IgD-negative memory B cell (primary cell): ENCODE data around the gene NRSN1. TPM values are rescaled to one million over a fixed set of nuclear protein-coding genes. Genes with fewer than 3 reads are reported as not detected.

Experiments used
- H3K27ac Mint-ChIP-seq, 3 donors: one replicate each; pipeline ENCODE4 v1.8.0; 2020 to 2022; ENCODE audit warnings: mild to moderate bottlenecking in 3 of 3, mixed read lengths in 3 of 3, moderate library complexity in 1 of 3
- H3K27me3 Mint-ChIP-seq: one replicate; pipeline ENCODE4 v1.8.0; 2021; ENCODE audit warnings: mixed read lengths
- H3K36me3 Mint-ChIP-seq: one replicate; pipeline ENCODE4 v1.8.0; 2020; ENCODE audit warnings: mild to moderate bottlenecking, mixed read lengths
- H3K4me1 Mint-ChIP-seq, 3 donors: one replicate each; pipeline ENCODE4 v1.8.0; 2020 to 2022; ENCODE audit warnings: mixed read lengths in 3 of 3, mild to moderate bottlenecking in 1 of 3
- H3K4me3 Mint-ChIP-seq, 4 donors: one replicate each; pipeline ENCODE4 v1.8.0; 2020 to 2022; ENCODE audit warnings: mild to moderate bottlenecking in 4 of 4, mixed read lengths in 4 of 4, moderate library complexity in 3 of 4
- H3K9me3 Mint-ChIP-seq, 3 donors: one replicate each; pipeline ENCODE4 v1.8.0; 2020 to 2021; ENCODE audit warnings: mixed read lengths in 3 of 3, mild to moderate bottlenecking in 1 of 3
- polyA plus RNA-seq: library from polyadenylated mRNA; unstranded; fragments of 300-500 nt; fragmentation: Illumina TruSeq; gene quantifications from one replicate; pipeline ENCODE4 v1.2.3, GENCODE V29; 2021

Gene NRSN1, protein sequence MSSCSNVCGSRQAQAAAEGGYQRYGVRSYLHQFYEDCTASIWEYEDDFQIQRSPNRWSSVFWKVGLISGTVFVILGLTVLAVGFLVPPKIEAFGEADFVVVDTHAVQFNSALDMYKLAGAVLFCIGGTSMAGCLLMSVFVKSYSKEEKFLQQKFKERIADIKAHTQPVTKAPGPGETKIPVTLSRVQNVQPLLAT
- polyA plus RNA-seq, result not detected

DNA sequence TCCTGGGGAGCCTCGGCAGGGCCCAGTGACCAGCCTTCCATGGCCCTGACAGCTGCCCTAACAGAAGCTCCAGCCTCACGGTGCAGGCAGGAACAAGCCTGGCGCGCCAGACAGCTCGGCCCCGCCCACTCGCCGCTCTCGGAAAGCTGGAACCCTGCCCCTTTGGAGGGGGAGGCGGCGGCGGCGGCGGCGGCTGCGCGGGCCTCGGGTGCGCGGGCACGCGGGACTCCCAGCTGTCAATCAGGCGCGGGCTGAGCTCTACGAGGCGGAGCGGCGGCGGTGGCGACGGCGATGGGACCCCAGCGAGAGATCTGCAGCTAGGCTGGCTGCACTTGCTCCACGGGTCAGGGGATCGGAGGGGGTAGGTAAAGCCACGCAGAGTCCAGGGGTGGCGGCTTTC, at the start of gene NRSN1:
Gene NRSN1, plus strand, starts transcription at position 236 of the 400 bp plus-strand sequence. CDS start 8,113 bp downstream, outside the sequence.
- no peak within 1 kb of the TSS for H3K4me3 Mint-ChIP-seq
- peaks cover 0 to 2% (median 0%) of the 10 kb centered on the region in 3 donors for H3K4me1 Mint-ChIP-seq
- no peak within 1 kb of the TSS for H3K27ac Mint-ChIP-seq
- H3K9me3 Mint-ChIP-seq, result peaks cover 0 to 9% (median 2%) of the 10 kb centered on the region in 3 donors
- H3K27me3 Mint-ChIP-seq, result peaks cover 14% of the 10 kb centered on the region
- H3K36me3 Mint-ChIP-seq, result no peaks in the 10 kb centered on the region

DNA sequence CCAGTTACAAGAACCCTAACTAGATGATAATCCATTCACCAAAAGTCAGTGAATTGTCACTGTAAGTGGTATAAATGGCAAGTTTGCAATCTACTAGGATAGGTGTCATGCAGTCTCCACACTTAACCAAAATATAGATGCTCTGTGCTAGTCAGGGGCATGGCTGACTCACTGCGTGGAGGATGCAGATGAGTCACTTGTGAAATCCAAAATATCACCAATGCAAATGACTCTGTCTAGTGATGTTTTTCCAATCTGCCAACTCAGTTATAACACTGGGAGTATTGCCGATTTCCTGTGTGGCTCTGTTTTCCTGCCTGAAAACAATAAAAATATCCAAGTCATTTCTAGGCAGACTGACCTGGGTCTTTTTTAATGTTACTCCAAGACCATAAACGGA, 47.8 kb upstream of the NRSN1 start:
- Mint-ChIP-seq H3K9me3 (peaks cover 0 to 2% (median 2%) of the 10 kb centered on the region in 3 donors), H3K4me1 (peaks cover 0 to 1% (median 0%) of the 10 kb centered on the region in 3 donors), H3K4me3 (no peak overlapping the region), H3K36me3 (peaks cover 3% of the 10 kb centered on the region), H3K27me3 (no peaks in the 10 kb centered on the region), H3K27ac (no peak overlapping the region)

DNA sequence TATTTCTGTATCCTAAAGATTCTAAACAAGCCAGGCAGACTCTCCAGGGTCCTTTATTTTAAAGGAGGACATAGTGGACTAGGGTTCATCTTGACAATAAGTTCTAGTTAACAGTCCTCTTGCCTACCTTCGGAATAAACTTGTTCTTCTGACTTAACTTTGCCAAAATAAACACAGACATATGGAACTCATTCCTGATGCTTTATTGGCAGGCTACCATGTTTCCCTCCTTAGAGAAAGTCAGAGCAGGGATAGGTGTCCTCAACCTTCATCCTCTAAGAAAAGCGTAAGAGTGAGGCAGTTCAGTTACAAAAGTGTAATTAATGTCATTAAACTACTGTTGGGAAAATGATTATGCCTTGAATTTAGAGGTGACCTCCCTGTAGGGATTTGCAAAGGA, 46.9 kb upstream of the NRSN1 start:
- Mint-ChIP-seq H3K4me3 (no peak overlapping the region), H3K27me3 (no peaks in the 10 kb centered on the region)

DNA sequence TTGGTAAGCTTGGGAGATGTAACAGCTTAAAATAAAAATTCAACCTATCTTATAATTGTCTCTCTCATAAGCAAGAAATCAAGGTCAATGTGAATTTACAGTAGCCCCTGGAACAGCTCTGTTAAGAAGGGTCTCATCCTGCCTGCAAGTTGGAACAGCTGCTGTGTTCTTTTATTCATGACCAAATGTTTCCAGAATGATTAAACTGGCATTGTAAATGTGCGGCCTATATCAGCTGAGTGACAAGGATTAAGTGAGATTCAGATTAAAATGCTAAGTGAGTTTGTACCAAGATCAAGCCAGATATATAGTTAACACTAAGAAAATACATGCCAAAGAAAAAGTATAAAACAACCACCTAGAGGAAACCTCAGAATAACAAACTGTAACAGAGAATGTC, 45.3 kb upstream of the NRSN1 start:
- no peak overlapping the region for H3K4me3 Mint-ChIP-seq
- peaks cover 3% of the 10 kb centered on the region for H3K36me3 Mint-ChIP-seq
- H3K27ac Mint-ChIP-seq, result no peak overlapping the region
- peaks cover 0 to 2% (median 0%) of the 10 kb centered on the region in 3 donors for H3K9me3 Mint-ChIP-seq
- no peaks in the 10 kb centered on the region for H3K4me1 Mint-ChIP-seq
- no peaks in the 10 kb centered on the region for H3K27me3 Mint-ChIP-seq

More for the DNA sequence above, 46.9 kb upstream of the NRSN1 start:
- H3K36me3 Mint-ChIP-seq, result peaks cover 3% of the 10 kb centered on the region
- no peak overlapping the region for H3K27ac Mint-ChIP-seq
- no peaks in the 10 kb centered on the region for H3K4me1 Mint-ChIP-seq
- H3K9me3 Mint-ChIP-seq, result peaks cover 0 to 2% (median 2%) of the 10 kb centered on the region in 3 donors

DNA sequence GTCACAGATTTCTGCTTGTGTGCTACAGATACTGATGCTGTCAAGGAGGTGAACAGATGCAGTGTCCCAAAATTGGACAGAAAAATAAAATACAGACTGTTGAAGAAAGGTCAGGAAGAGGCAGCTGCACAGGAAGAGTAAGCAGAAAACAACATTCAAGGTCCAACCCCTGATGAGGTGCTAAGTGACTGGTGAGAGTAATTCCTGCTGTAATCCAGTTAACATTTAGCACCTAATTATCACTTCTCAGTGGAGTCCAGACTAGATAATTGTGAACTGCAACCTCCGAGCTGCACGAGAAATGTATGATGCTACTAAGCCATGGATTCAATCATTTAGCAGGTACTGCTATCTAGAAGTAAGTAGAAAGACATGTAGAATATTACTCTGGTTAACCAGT, 36.3 kb upstream of the NRSN1 start:
- no peak overlapping the region for H3K4me3 Mint-ChIP-seq
- H3K9me3 Mint-ChIP-seq, result peaks cover 0 to 5% (median 2%) of the 10 kb centered on the region in 3 donors
- H3K27me3 Mint-ChIP-seq, result no peaks in the 10 kb centered on the region
- H3K4me1 Mint-ChIP-seq, result no peaks in the 10 kb centered on the region
- H3K27ac Mint-ChIP-seq, result no peak overlapping the region
- H3K36me3 Mint-ChIP-seq, result no peaks in the 10 kb centered on the region

DNA sequence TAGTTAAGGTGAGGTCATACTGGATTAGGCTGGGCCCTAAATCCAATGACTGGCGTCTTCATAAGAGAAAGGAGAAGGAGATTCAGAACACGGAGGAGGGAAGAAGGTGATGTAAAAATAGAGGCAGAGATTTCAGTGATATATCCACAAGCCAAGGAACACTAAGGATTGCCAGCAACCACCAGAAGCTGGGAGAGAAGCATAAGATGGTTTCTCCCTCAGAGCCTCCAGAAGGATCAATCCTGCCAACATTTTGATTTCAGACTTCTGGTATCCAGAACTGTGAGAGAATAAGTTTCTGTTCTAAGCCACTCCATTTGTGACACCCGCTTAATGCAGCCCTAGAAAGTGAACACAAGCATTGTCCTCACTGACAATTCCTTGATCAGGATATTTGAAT, 33.6 kb upstream of the NRSN1 start:
- no peak overlapping the region for H3K4me3 Mint-ChIP-seq
- H3K9me3 Mint-ChIP-seq, result peaks cover 0 to 5% (median 4%) of the 10 kb centered on the region in 3 donors
- no peaks in the 10 kb centered on the region for H3K27me3 Mint-ChIP-seq
- H3K36me3 Mint-ChIP-seq, result no peaks in the 10 kb centered on the region
- H3K4me1 Mint-ChIP-seq, result no peaks in the 10 kb centered on the region
- no peak overlapping the region for H3K27ac Mint-ChIP-seq

DNA sequence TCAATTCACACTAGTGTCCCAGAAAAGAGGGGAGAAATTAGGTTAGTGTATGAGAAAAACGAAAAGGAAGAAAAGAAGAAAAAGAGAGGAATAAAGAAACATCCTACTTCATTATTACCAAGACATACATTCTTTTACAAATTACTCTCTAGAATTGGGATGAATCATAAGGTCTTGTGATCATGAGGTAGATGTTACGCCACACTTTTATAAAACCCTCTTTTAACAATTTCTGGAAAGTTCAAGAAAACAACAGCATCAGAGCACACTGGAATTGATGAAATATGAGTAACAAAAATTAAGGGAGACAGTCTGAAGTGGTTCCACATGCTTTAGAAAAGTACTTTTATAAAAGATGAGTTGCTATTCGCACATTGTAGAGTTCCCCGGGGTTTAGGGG, 32.6 kb upstream of the NRSN1 start:
- no peak overlapping the region for H3K4me3 Mint-ChIP-seq
- H3K27me3 Mint-ChIP-seq, result no peaks in the 10 kb centered on the region
- H3K9me3 Mint-ChIP-seq, result peaks cover 0 to 5% (median 5%) of the 10 kb centered on the region in 3 donors
- no peaks in the 10 kb centered on the region for H3K4me1 Mint-ChIP-seq
- H3K36me3 Mint-ChIP-seq, result no peaks in the 10 kb centered on the region
- no peak overlapping the region for H3K27ac Mint-ChIP-seq

DNA sequence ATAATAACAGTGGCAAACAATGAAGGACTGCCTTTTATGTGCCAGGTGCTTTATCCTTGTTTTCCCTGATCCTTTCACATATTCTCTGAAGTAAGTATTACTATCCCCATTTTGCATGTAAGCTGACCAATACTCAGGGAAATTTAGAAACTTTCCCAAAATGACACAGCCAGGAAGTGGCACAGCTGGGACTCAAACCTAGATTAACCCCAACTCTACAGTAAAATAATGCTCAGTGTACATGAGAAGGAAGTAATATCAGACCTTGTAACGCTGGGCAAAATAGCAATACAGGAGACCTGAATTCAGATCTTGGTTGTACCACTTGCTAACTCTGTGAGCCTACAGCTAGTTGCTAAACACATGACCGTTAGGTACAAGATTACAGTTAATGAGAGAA, 26.8 kb upstream of the NRSN1 start:
- Mint-ChIP-seq H3K4me1 (no peaks in the 10 kb centered on the region), H3K27me3 (no peaks in the 10 kb centered on the region), H3K36me3 (no peaks in the 10 kb centered on the region), H3K9me3 (peaks cover 0 to 4% (median 0%) of the 10 kb centered on the region in 3 donors), H3K4me3 (no peak overlapping the region), H3K27ac (no peak overlapping the region)

DNA sequence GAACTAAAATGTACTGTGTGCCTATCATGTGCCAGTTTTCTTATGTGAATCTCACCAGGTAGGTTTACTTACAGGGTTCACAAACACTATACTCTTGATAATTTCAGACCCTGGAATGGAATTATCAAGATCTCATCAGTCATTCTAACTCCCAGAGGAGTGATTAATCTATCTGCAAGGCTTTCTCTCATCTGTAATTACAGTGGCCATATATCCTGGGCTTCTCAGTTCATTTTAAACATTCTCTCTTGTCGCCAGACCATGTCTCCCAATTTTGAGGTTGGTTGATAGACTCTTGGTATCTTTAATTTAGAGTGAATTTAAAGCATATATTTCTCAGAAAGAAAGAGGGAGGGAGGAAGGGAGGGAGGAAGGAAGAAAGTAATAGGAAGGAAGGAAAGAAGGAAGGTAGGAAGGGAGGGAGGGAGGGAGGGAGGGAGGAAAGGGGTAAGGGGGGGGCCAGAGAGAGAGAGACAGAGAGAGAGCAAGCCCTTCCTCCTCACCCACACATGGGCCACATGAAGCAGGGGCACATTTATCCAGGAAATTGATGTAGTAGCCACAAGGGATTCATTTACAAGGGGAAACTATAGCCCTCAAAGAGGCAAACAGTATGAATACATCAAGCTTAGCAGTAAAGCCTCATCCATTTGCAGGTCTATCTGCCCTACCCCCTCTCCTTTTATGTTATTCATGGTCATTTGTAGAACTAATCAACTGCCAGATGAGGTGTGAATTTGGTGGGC, 25.8 kb upstream of the NRSN1 start:
- no peak overlapping the region for H3K4me3 Mint-ChIP-seq
- H3K27ac Mint-ChIP-seq, result no peak overlapping the region
- no peaks in the 10 kb centered on the region for H3K36me3 Mint-ChIP-seq
- H3K4me1 Mint-ChIP-seq, result no peaks in the 10 kb centered on the region
- no peaks in the 10 kb centered on the region for H3K27me3 Mint-ChIP-seq
- peaks cover 0 to 1% (median 0%) of the 10 kb centered on the region in 3 donors for H3K9me3 Mint-ChIP-seq

DNA sequence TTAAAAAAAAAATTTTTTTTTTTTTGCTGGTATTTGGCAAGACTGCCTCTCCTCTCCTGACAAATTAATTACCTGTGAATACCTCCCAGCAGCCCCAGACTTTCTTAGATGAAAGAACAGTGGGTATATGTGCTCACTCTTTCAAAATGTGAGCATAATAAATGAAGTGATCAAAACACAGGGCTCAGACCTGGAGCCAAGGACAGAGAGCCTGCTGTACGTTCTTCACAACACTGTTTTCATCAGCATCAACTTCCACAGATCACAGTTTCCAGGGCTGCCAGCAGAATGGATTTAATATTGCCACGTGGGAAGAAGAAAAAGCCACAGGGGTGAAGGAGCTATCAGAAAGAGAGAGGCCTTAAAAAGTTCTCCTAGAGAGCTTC, 25.3 kb upstream of the NRSN1 start:
- peaks cover 0 to 1% (median 0%) of the 10 kb centered on the region in 3 donors for H3K9me3 Mint-ChIP-seq
- no peak overlapping the region for H3K4me3 Mint-ChIP-seq
- no peaks in the 10 kb centered on the region for H3K4me1 Mint-ChIP-seq
- no peaks in the 10 kb centered on the region for H3K36me3 Mint-ChIP-seq
- H3K27ac Mint-ChIP-seq, result no peak overlapping the region
- no peaks in the 10 kb centered on the region for H3K27me3 Mint-ChIP-seq

DNA sequence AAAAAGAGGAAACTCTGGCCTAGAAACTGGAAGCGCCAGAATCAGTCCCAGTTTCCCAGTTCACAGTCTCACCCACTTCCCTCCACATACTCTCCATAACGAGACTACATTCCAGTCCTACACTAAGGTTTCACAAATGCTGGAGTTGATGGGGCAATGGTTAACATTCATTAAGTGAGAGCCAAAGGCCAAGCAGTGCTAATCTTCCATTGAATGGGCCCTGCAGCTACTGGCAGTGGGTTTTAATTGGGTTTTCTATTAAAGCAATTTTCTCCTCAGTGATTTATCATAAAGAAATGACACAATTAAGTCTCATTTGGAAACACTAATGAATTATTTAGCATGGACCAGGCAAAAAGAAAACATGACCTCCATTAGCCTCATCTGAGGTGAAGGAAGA, 20.8 kb upstream of the NRSN1 start:
- Mint-ChIP-seq H3K27ac (no peak overlapping the region), H3K4me1 (no peaks in the 10 kb centered on the region), H3K9me3 (peaks cover 0 to 1% (median 0%) of the 10 kb centered on the region in 3 donors), H3K36me3 (no peaks in the 10 kb centered on the region), H3K4me3 (no peak overlapping the region), H3K27me3 (no peaks in the 10 kb centered on the region)

DNA sequence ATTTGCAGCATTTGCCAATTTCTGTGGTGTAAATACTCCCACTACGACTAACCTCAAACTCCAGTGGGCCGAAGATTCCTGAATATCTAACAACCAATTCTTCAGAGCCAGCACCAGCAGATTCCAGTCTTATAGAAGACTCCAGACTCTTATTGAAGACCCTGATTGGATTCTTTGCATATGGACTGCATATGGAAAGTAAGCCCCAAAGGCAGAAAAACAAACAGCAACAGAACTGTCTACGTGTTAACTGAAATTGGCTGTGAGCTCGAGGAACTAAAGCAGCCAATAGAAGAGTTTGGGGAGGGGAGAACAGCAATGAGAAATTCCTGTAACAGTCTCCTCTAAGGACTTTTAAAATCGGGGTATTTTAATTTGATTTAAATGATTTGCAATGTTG, 19.7 kb upstream of the NRSN1 start:
- Mint-ChIP-seq H3K4me3 (no peak overlapping the region), H3K36me3 (no peaks in the 10 kb centered on the region), H3K9me3 (peaks cover 0 to 1% (median 0%) of the 10 kb centered on the region in 3 donors), H3K4me1 (no peaks in the 10 kb centered on the region), H3K27me3 (no peaks in the 10 kb centered on the region), H3K27ac (no peak overlapping the region)

DNA sequence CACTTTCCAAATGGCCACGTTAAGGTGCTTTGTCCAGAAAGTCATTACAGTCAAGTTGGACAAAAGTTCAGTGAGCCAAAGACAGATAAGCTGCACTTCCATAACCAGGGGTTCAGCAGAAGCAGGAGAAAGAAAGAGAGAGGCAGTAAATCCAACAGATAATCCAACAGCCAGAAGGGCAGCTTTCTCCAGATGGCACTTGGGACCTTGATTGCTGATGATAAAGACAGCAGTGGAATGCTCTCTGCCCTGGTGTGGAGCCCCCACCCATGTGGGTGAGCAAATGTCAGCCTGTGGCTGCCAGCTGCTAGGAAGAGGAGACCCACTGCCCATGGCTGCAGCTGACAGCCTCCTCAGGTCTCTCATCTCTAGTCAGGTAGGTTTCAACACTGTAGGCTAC, 18.7 kb upstream of the NRSN1 start:
- no peaks in the 10 kb centered on the region for H3K27me3 Mint-ChIP-seq
- no peaks in the 10 kb centered on the region for H3K36me3 Mint-ChIP-seq
- H3K9me3 Mint-ChIP-seq, result peaks cover 0 to 1% (median 0%) of the 10 kb centered on the region in 3 donors
- no peak overlapping the region for H3K4me3 Mint-ChIP-seq
- no peaks in the 10 kb centered on the region for H3K4me1 Mint-ChIP-seq
- H3K27ac Mint-ChIP-seq, result no peak overlapping the region

DNA sequence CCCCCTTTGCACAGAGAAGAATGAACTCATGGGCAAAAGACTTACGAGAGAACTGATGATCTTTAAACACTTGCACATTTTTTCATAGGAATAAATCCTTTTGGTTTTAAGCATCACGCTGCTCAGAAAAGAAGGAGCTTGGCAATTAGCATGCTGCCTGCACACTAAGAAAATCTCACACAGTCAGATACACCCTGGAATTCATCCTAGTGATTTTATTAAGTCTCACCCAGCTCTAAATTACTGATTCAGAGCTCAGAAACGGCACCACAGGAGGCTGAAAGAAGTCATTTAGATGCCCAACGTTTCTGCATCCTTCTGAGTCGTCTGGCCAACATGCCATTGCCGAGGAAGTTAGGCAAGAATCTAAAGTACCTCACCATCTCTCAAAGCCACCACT, 18.0 kb upstream of the NRSN1 start:
- H3K9me3 Mint-ChIP-seq, result peaks cover 0 to 3% (median 0%) of the 10 kb centered on the region in 3 donors
- no peaks in the 10 kb centered on the region for H3K36me3 Mint-ChIP-seq

DNA sequence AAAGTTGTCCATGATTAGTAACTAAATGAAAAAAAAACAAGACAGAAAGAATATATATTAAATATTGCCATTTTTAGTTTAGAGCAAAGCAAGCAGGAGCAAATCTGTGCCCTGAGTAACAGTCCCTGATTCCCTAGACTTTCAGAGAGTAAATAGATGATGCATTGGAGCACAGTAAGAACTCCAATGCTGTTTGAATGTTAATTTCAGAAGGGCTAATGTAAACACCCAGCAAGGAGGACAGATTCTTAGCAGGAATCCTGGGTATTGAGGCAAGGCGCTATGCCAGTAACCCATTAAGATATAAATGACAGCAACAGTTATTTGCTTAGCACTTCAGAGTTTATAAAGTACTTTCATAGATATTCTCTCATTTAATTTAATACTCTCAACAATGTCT, 15.6 kb upstream of the NRSN1 start:
- Mint-ChIP-seq H3K9me3 (peaks cover 0 to 3% (median 0%) of the 10 kb centered on the region in 3 donors), H3K4me3 (no peak overlapping the region), H3K27ac (no peak overlapping the region), H3K4me1 (no peaks in the 10 kb centered on the region), H3K36me3 (no peaks in the 10 kb centered on the region), H3K27me3 (no peaks in the 10 kb centered on the region)

More for the DNA sequence above, 18.0 kb upstream of the NRSN1 start:
- Mint-ChIP-seq H3K27ac (no peak overlapping the region), H3K27me3 (no peaks in the 10 kb centered on the region), H3K4me3 (no peak overlapping the region), H3K4me1 (no peaks in the 10 kb centered on the region)

DNA sequence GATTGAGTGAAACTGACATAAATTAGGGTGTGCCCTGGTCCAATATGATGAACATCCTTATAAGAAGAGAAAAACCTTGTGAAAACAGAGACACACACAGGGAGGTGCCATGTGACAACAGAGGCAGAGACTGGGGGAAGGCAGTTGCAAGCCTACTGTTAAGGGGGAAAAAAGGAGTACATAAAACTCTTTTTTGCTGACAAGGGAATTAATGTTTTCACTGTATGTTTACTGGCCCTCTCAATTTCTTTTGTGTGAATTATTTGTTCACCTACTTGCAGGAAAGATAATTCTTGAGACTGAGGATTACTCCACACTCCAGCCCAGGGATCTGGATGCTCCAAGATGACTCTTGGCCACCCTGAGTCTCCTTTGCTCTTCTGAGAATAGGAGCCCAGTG, 12.1 kb upstream of the NRSN1 start:
- Mint-ChIP-seq H3K27ac (no peak overlapping the region), H3K4me3 (no peak overlapping the region), H3K27me3 (no peaks in the 10 kb centered on the region), H3K36me3 (no peaks in the 10 kb centered on the region), H3K9me3 (peaks cover 0 to 1% (median 0%) of the 10 kb centered on the region in 3 donors), H3K4me1 (no peaks in the 10 kb centered on the region)
